HG03565 (cell line): ENCODE measurements around the gene TMCO4.

ENCODE experiments used
- ATAC-seq: cut with Tn5 transposase; IDR thresholded peaks from one replicate; pipeline ENCODE4 v1.9.1; 2021; ENCODE audit warnings: mild to moderate bottlenecking, moderate library complexity; ENCODE audit not compliant: unreplicated experiment

The TMCO4 gene

DNA sequence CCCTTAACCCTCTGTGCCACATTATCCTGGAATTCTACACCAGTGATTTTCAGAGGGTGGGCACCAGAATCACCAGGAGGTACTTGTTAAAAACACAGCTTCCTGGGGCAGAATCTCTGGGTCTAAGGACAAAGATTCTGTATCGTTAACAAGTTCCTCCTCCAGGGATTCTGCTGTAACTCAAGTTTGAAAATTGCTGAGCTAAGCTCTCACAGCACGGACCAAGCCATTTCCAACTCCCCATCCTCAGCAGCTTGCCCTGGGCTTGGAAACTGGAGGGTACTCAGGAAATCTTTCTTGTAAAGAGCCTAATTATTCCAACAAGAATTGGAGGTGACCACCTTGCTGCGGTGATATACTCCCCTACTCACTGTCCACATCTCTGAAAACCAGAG, 48.8 kb downstream of the TMCO4 start:
- ATAC-seq: no peak

DNA sequence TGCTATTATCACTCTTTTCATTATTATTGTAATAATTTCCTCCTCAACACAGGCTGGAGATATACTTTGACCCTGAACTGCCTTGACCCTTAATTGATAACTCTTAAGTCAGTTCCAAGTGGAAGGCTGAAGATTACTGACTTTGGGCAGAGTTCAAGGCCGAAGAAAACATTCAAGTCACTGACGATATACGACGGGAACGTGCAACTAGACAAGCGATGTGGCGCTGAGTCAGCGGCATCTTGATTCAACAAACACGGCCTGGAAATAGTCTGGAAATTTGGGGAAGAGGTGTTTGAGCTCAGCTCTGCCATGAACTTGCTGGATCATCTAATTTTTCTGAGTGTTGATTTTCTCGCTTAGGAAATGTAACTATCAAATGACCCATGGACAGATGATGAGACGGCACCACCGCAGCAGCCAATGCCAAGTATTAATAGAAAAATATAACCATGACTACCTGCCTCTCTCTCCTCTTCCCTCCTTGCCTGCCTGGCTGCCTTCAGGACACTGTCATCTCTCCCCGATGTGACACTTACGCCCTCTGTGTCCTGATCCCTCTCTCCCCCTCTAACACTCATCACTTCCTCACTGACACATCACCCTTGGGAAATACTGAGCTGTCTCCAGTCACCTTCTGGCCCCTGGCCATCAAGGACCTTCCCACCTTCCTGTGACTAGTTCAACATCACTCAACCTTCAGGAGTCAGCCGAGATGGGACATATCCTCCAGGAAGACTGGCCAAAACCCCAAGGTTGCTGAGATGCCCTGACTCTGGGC, 49.4 kb downstream of the TMCO4 start:
- ATAC-seq: no peak

DNA sequence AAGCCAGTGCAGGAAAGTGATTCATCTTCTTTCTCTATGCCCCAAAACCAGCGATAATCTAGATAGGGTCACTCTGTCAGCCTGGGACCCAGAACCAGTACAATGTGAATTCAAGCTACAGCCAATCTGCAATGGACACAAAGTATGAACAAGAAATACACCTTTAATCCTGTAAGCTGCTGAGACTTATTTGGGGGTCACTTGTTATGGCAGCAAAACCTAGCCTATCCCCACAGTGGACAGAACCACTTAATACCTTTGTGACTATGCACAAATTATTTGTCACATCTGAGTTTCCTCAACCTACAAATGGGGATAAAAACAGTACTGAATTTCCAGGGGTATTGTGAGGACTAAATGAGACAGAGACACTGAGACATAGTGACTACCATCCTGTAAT, 50.0 kb downstream of the TMCO4 start:
- ATAC-seq: no peak

DNA sequence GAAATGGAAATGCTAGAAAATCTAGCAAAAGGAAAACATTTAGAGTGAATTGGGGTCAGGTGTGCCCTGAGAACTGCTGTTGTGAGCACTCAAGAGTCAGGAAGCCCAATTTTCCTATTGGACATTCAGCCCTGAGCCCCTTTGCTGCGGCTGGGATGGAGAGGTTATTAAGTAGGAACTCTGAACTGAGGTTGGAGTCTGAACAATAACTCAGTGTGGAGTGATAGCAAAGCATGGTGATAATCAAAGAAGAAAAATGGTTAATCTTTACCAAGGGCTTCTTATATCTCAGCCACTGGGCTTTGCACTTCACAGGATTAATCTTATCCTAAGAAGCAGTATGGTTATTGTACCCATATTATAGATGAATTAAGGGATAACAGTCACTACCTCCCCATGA, 52.0 kb downstream of the TMCO4 start:
- ATAC-seq: no peak

DNA sequence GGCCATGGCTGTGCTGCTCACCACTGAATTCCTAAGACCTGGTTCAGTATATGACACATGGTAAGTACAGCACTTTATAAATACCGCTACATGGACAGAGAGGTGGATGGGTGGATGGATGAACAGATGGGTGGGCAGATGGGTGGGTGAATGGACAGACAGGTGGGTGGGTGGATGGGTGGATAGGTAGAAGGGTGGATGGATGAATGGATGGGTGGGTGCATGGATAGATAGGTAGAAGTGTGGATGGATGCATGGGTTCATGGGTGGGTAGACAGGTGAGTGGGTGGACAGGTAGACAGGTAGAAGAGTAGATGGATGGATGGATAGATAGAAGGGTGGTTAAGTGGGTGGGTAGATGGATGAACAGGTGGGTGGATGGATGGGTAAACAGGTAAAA, 54.8 kb downstream of the TMCO4 start:
- ATAC-seq: no peak

DNA sequence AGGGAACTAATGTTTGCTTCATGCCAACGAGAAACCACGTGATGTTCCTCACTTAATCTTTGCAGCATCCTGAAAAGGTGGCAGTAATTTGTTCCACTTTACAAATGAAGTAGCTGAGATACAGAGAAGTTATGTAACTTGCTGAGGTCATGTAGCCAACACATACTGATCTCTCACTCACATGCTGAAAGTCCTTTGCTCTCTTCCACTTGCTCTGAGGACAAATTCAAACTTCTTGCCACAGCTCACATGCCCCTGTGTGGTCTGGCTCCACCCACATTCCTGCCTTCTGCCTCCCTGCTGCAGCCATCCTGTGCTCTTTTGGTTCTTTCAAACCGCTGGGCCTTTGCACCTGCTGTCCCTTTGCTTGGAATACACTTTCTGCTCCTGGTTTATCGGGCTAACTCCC, 55.4 kb downstream of the TMCO4 start:
- ATAC-seq: no peak

DNA sequence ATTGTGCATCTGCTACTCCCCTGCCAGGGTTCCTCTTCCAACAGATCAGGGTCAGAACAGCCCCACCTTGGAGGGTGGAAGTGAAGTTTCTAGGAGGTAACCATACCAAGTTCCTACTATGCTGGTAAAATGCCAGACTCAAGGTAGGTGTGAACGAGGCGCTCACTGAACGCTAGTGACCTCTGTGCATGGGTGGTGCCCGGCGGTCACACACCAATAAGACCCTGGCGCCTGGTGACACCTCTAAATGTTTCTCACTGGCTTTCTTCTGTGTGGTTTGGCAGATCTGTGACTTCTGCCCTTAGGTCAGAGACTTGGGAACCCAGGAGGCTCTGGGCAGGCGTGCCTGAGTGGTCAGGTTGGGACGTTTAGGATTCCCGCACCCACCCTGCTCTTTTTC, 55.9 kb downstream of the TMCO4 start:
- no peak for ATAC-seq

DNA sequence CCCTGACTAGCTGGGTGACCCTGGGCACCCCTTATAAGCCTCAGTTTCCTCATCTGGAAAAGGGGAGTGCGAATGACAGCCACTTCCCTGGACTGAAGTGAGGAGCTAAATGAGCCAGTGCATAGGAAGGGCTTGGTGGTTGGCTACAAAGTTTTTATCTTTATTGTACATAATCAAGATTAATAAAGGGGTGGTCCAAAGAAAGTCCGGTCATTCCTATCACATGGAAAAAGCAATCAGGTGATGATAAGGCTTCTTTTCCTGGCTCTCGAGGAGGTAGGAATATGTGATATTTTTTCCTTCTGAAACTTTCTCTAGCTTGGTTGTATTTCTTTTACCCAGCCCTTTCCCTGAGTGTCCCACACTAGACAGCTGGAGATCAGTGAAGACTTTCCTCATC, 56.5 kb downstream of the TMCO4 start:
- no peak for ATAC-seq

DNA sequence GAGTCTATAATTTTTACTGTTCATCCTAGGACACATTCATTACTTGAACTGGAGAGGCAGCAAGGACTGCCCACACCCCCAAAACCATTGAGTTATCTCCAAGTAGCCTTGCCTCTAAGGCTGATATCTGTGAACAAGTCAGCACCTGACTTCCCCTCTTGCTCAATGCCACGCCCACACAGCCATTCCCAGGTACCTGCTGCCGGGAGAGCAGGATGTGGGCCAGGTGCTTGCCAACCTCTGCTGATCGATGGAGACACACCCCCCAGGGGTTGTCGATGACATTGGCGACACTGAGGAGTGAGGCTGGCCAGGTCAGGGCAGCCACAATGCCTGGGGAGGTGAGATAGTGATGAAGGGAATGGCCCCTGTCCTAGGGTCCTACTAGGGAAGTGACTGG, 60.1 kb downstream of the TMCO4 start:
- no peak for ATAC-seq

DNA sequence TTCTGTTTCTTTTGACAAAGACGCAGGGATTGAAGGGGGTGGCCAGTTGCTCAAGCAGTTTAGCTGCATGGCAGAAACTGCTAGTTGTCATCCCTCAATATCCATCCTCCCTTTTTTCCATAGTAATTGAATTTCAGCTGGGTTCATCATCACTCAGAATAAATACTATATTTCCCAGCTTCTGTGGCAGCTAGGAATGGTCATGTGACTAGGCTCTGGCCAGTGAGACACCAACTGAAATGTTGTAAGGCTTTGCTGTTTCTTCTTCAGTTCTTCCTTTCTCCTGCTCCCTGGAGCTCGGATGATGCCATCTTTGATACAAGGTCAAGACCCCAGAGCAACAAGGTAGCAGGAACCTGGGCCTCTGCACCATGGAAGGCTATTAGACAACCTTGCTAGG, 61.0 kb downstream of the TMCO4 start:
- ATAC-seq: no peak

DNA sequence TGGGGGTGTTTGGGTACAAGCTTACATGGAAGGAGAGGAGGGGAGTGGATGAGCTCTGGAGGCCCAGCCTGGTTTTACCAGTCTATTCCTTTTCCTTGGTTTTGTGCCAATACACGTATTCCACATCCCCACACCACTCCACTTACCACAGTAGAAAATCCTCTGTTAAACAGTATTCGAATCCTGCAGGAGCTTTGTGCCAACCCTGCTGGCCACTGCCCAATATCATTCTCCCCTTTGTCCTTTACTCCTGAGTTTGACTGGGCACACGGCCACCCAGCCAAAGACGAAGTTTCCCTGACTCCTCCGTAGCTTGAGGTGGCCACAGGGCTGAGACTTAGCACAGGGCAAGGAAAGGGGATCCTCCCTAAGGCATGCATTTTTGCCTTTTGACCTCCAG, 61.6 kb downstream of the TMCO4 start:
- no peak for ATAC-seq

DNA sequence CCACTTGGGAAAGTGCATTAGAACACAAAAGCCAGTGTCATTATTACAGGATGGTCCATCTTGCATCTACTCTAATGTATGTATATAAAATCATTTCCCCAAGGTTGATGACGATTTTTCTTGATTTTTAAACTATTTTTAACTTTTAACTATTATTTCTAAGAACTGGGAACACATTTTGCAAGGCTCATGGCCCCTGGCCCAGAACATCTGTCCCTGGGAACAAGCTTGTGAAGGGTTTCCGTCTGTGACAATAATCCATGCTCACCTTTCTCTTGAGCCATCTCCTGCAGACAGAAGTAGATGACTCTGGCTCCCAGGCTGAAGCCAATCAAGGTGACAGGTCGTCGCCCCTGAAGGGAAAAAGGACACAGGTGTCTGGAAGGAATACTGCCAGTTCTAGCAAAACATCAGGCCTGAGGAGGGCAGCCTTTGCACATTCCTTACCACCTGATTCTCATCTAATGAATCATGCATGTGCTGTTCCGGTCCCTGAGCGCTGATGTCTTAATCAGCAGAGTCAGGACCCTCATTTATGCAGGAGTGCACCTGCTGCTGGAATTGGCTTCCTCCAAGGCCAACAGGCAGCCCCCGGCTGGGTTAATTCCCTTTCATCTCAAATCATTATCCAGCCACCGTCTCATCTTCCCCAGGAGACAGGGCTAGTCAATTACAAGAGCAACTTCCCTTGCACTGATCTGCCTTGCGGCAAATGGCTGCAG, 62.5 kb downstream of the TMCO4 start:
- no peak for ATAC-seq

DNA sequence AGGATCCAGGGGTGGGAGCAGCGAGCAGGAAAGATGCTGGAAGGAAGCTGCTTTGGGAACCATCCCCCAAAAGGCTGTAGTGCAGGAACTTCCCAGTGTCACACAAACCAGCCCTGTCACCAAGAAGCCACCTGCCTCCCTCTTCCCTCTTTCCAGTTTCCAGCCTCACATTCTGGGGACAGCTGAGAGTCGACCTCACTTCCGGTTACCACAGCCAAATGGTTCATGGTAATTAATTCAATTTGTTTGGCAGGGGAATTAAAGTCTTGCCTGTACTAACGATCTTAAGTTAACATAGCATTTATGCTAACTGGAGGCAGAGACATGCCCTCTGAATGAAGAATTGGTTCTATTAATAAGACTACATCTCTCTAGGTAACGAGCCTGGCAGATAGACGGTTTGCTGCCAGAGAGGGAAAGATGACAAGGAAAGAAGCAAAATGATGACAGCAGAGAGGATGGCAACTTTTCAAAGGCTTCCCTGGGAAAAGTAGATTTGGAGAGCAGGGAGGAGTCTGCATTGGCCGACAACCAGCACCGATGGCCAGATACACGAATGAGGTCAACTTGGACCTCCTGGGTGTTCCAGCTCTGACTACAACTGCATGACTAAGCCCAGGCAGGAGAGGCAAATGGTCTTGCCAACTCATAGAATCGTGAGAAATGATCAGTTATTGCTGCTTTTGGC, 64.1 kb downstream of the TMCO4 start:
- no peak for ATAC-seq

DNA sequence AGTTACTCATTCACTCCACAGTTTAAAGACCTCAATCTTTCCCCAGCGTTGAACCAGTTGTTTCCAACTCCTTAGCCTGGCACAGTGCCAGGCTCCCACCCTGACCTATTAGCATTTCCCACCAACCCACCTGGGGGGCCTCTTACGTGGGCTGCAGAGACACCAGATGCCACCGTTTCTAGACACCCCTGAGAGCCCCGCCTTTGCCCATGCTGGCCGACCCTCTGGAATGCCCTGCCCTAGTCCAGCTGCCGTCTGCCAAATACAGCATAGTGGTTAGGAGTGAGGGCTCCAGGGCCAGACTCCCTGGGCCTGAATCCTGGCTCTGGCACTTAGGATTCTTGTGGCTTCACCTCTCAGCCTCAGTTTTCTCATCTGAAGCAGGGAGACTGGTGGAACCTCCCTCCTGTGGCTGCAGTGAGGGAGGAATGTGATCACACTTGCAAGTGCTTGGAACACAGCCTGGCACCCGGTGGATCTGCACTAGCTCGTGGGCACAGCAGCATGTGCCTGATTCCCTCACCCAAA, 65.2 kb downstream of the TMCO4 start:
- ATAC-seq: no peak

DNA sequence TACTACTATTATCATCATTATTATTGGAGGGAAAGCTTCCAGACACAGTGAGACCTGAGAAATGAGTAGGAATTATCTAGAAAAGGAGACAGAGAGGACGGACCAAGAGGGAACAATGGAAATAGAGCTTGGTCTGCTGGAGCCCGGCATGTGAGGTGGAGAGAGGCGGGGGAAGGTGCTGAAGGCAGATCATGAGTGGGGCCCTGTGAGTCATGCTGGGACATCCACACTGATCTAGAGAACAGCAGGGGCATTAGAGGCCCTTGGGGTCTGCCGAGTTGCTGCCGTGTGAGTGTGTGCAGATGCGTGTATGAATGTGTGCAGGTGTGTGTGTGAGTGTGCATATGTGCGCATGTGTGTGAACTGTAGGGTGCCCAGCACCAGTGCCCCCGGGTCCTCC, 65.7 kb downstream of the TMCO4 start:
- ATAC-seq: no peak

DNA sequence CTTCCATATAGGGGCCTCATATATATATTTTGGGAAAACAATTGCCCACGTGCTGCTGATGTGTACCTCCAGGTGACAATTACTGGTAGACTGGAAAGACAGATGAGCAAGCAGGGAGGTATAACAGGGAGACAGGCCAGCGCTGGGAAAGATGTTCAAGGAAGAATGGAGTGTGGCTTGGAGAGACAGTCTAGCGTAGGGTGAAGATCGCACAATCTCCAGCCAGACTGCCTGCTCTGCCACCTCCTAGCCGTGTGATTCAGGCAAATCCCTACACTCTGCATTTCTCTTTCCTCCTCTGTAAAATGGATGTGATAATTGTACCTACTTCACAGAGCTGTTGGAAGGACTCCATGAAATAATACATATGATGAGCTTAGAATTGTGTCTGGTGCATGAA, 66.1 kb downstream of the TMCO4 start:
- no peak for ATAC-seq

DNA sequence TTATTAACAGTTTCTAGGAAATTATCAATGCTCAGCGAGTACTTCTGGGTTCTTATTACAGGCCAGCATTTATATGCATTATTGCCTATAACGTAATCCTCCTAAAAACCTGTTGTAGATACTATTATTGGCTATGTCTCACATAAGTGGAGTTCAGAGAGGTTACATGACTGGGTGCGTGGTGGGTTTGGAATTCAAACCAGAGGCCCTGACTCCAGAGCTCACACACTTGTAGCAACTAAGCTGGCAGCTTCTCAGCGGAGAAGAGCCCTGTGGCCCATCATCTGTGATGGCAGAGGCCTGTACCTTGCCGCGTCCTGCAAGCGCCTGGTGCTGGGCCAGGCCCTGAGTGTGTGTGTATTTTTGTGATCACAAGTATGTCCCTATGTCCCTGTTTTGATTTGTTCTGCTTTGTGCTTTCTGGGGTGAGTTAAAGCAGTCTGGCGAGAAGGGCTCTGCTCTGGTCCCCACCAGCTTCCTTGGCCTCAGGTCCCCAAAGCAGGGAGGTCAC, 68.3 kb downstream of the TMCO4 start:
- ATAC-seq: no peak

DNA sequence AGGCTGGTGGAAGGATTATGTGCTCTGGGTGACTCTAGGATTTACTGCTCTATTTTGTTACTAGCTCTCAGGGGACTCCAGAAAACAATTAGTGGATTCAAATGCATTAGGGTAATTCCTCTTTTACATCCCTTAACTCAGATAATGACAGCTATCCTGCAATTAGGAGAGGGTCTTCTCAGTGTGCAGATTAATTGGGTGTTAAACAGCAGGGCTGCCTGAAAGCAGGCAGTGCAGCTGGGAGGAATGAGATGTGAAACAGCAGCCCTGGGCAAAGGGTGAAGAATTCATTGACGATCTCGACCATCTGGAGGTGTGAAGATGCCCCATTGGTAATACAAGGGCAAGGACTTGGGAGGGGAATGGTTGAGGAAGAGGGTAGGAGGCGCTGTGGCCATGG, 68.9 kb downstream of the TMCO4 start:
- ATAC-seq: no peak

DNA sequence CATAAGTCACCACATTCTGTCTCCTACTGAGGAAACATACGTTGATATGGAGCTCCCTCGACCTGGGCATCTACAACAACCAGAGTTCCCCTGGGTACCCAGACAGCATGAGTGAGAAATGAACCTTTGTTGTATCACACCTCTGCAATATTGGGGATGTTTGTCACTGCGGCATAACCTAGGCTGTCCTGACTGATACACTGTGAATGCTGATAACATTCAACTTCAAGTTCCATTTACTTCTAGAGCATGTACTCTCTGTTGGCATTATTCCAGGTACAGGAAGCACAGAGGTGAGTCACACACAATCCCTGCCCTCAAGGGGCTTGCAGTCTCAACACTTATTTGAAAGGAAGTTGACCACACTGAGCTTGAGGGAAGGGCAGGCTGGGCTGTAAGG, 69.5 kb downstream of the TMCO4 start:
- no peak for ATAC-seq

DNA sequence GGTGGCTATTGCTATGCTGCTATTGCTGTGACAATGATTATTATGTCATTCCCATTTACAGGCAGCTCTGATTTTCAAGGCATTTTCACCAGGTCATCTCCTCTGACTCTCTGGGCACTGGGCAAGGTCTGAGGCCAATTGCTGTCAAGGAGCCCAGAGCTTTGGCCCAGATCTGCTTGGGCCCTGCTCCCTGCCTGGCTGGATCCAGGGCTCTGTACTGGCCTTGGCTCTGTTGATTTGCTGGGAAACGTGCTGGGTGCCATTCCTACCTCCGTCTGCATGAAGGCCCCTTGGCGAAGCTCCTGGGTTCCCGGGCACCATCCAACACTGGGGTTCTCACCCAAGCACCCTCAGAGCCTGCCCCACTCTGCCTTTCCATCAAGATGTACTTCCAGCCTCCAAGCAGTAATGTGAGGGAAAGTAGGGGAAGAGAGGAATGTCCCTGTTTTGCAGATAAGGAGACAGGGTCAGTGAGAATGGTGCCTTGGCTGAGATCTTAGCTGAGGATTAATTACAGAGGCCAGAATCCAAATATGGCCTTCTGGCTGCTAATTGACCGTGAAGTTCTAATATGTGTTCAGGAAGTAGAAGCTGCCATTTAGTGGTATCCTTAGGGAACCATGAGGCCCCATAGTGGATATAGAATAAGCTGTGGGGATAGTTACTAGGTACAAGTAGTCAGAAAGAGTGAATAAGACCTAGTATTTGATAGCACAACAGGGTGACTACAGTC, 71.1 kb downstream of the TMCO4 start:
- no peak for ATAC-seq

DNA sequence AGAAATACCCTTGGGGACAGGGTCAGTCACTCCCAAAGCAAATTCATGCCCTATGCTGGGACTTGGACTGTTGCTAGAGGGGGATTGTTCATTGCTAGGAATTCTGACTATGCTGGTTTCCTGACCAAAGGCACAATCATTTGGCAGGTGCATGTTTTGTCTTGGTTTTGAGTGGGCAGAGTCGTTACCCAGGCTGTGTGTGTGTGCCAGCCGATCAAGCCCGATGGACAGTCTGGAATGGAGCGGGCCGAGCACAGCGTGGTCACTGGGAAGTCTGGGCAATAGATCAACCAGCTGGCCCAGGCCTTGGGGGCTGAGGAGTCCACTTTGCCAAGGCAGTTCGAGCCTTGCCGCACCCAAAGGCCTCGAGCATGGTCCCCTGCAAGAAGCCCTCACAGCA, 74.1 kb downstream of the TMCO4 start:
- no peak for ATAC-seq
